Stimulated activated naive CD4-positive, alpha-beta T cell (primary cell): ENCODE results near the gene C8B.

Experiments used
- DNase-seq, 6 experiments: peaks; one replicate each; lab custom pipeline; 2025; lab: John Stamatoyannopoulos, UW

Gene C8B

DNA sequence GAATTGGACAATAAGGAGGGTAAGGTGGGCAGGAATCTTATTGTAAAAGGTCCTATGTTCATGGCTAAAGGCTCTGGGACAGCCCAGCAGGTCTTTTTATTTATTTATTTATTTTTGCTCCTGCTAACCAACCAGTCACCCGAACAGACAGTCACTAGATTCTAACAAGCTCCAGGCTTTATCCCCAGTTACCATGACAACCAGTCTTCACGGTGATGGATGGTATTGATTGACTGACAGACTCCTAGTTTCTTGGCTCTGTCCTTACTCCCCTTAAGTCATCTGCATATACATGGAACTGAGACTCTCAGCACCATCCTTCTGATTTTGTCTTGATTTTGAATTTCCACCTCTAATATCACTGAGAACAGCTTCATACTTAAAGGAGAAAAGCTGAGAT lies 66.9 kb downstream of the C8B start:
- no peak for DNase-seq

- no peak for DNase-seq
Measured at GRCh38 chr1:56898005-56898373, 67.8 kb downstream of the C8B start.

GRCh38 chr1:56897150-56898004 lies 68.4 kb downstream of the C8B start:
- DNase-seq = no peak

DNA sequence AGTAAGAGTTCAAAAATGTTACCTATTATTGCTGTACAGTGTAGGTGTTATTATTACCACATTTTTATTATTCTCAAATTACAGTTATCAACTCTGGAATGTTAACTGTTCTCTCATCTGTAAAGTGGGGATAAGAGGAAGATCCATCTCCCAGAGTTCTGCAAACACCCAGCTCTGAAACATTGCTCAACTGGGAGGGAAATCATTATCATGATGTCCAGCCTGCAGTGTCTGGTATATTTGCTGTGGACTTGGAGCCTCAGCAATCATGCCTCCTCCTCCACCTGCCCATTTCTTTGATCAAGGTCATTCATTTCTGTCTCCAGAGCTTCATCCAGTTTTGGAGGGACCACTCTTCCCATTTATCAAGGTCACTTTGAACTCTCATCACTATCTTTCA lies 71.8 kb downstream of the C8B start:
- no peak for DNase-seq

DNA sequence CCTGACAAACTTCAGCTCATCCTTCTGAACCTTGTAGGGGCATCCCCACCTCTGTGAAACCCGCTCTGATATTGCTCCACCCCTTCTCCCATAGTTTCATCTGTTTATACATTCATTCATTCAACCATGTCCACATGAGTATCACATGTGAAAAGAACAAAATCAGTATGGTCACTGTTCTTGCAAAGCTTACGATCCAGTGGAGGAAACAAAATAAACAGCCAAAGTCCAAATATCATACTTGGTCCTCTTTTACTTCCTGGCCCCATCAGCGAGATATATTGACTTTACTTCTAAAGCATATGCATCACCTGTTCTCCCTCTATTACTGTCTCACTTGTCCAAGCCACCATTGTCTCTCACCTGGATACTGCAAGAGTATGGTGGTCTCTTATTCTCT lies 75.6 kb downstream of the C8B start:
- no peak for DNase-seq

DNA sequence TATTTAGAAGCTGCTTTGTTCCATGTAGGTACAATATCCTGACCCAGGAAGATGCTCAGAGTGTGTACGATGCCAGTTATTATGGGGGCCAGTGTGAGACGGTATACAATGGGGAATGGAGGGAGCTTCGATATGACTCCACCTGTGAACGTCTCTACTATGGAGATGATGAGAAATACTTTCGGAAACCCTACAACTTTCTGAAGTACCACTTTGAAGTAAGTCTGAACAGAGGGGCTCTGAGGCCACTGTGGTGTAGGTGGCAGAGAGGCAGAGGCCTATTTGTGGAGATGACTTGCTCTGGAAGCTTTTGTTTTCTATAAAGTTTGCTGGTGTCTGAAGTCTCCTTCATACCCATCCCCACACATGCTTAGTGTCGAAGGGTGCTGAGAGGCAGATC lies 84.4 kb downstream of the C8B start:
- no peak for DNase-seq

GRCh38 chr1:56880774-56881173 lies 85.0 kb downstream of the C8B start:
- no peak for DNase-seq
